LNCAP (cell line): Measurements from ENCODE around the gene COQ7.

Experiments
- CTCF ChIP-seq: fragments of 450-650 bp; IDR thresholded peaks from 2 replicates; pipeline ENCODE4 v1.5.1; 2017; ENCODE audit warnings: mild to moderate bottlenecking

The COQ7 gene

GRCh38 chr16:19127205-19127604, 59.8 kb downstream of the COQ7 start:
- no peak for TF ChIP-seq CTCF

GRCh38 chr16:19127674-19128131, 60.3 kb downstream of the COQ7 start:
- TF ChIP-seq CTCF: no peak

- no peak for TF ChIP-seq CTCF
Observed at GRCh38 chr16:19128454-19129200, 61.2 kb downstream of the COQ7 start.
